Sciatic nerve (tissue), 2 donors: Measurements from ENCODE around the gene SPR. TPM values are rescaled to one million over a fixed set of nuclear protein-coding genes. Genes with fewer than 3 reads are reported as not detected.

ENCODE experiments used
- ATAC-seq: fragments of 200-7000 bp; cut with Tn5 transposase; one replicate; pipeline ENCODE4 v1.9.1; 2020; ENCODE audit warnings: mild to moderate bottlenecking, moderate library complexity
- DNase-seq: peaks from one replicate; pipeline ENCODE4 v3.0.0-alpha.2; 2020; ENCODE audit warnings: low spot score
- intact Hi-C: fragments of 100-400 bp; cut with DNase I; formaldehyde crosslinking; loops from one replicate; pipeline ENCODE4 v1.14.2; 2022
- total RNA-seq: library from RNA; stranded (reverse); fragmentation: NEBNext Ultra II Directional; extraction: Animal tissue kit (Norgen Biotek cat#: 25700); gene quantifications from one replicate; pipeline ENCODE4 v1.2.1, GENCODE V29; 2021
- donor health status: DM: no; HTN: no; CAD: no.
- donor health status: DM: no; HTN: no; CAD: no.

SPR gene
- total RNA-seq, result 14.4 TPM

DNA sequence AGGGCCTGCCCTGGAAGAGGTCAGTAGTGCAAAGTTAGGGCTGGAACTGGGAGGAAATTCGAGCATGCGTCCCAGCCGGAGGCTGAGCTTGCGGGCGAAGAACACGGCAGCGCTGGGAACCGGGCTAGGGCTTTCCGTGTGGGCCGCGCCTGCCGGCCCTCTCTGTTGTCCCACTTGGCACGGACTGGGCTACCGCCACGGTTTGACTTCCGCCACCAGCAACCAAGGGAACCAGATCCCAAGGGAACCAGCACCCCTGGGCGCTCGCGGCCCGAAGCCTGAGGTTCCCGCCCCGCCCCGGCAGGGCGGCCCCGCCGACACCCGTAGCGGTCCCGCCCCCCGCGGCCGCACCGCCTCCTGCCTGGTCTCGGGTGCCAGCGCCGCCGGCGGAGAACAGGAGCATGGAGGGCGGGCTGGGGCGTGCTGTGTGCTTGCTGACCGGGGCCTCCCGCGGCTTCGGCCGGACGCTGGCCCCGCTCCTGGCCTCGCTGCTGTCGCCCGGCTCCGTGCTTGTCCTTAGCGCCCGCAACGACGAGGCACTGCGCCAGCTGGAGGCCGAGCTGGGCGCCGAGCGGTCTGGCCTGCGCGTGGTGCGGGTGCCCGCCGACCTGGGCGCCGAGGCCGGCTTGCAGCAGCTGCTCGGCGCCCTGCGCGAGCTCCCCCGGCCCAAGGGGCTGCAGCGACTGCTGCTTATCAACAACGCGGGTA is at the start of gene SPR:
Gene SPR (plus strand): TSS at position 377 of the 708 bp plus-strand sequence. CDS start 25 bp downstream, at position 402.
- DNase-seq (peak; percentile 83), ATAC-seq (peak; percentile 90)
- intact Hi-C loops, result no loop called here

- DNase-seq (no peak), ATAC-seq (no peak)
- intact Hi-C loops, result no loop called here
These were observed 47.1 kb upstream of the SPR start for GRCh38 chr2:72840066-72840465.

GRCh38 chr2:72841462-72842125 is 45.6 kb upstream of the SPR start:
- ATAC-seq, result no peak
- intact Hi-C loops, result no loop called here
- no peak for DNase-seq

GRCh38 chr2:72843301-72843700 is 43.9 kb upstream of the SPR start:
- DNase-seq, result no peak
- intact Hi-C loops, result no loop called here
- no peak for ATAC-seq

- intact Hi-C loops, result no loop called here
- no peak for ATAC-seq
- no peak for DNase-seq
These were observed 40.8 kb upstream of the SPR start for GRCh38 chr2:72846171-72847095.

GRCh38 chr2:72847534-72848315 is 39.5 kb upstream of the SPR start:
- DNase-seq (no peak), ATAC-seq (no peak)
- intact Hi-C loops, result no loop called here

DNA sequence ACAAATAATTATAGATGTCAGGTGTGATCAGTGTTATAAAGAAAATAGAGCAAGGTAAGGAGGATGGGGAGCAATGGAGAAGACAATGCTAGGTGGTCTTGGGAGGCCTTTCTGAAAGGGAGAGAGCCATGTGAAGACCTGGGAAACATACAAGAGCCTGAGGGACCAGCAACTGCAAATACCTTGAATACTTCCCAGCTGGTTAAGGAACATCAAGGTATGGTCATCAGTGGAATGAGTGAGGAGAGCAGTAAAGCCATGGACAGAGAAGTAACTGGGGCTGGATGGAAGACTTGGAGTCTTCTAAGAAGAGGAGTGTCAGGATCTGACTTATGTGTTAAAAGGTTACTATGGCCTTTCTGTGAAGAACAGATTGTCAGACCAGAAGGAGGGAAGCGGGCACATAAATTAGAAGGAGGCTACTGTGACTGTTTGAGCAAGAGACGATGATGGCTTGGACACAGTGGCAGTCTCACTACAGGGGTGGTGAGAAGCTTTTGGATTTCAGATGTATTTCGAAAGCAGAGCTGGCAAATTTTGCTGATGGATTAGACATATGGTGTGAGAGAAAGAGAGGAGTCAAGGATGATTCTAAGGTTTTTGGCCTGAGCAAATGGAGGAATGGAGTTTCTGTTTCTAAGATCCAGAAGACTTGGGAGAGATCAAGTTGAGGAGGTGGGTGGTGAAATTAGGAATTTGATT is 38.6 kb upstream of the SPR start:
- intact Hi-C loops, result no loop called here
- DNase-seq, result no peak
- ATAC-seq, result no peak

- DNase-seq, result no peak
These were observed 38.1 kb upstream of the SPR start for GRCh38 chr2:72849138-72849462.

GRCh38 chr2:72851333-72851732 is 35.9 kb upstream of the SPR start:
- no peak for DNase-seq
- intact Hi-C loops, result no loop called here
- ATAC-seq, result no peak

More at GRCh38 chr2:72849138-72849462, 38.1 kb upstream of the SPR start:
- intact Hi-C loops, result no loop called here
- no peak for ATAC-seq

DNA sequence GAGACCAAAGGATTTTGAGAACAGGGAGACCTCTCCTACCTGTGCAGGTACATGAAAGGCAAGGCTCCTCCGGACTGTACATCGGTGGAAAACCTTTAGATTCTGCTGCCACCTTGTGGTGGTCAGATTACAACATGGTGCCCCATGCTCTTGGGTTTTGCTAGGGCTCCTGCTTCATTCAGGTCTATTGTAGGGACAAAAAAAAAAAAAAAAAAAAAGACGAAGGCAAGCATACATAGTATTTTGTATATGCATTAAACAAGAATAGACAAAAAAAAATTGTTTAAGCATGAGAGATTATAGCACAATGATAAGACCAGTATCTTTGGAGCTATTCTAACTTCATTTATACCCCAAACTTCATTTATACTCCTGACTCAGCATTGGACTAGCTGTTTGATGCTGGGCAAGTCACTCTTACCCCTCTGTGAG is 27.4 kb upstream of the SPR start:
- DNase-seq, result peak; percentile 64
- intact Hi-C loops, result loop anchor here (5.0 kb wide), 1 partner anchor 93 kb away; no protein-coding TSS in a partner anchor
- ATAC-seq, result peak; percentile 49

GRCh38 chr2:72862239-72862988 is 24.8 kb upstream of the SPR start:
- intact Hi-C loops, result loop anchor here (5.0 kb wide), 1 partner anchor 95 kb away; no protein-coding TSS in a partner anchor
- DNase-seq, result peak; percentile 93
- peak; percentile 98 for ATAC-seq

DNA sequence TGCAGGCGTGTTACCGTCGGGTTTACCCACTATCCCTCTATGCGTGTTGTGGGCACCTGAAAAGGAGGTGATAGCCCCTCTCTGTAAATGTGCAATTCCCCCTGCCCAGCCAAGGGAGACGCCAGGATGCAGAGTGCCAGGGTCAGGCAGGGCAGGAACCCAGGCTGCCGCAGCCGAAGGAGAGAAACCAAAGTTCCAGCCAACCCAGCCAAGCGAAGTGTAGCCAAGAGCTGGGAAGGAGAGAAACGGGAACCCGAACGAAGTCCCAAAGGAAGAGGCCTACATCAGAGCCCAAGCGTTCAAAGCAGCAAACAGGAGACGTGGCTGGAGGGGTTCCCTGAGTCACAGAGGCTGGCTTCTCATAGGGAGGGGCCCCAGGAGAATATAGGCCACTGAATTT is 24.2 kb upstream of the SPR start:
- DNase-seq, result no peak
- intact Hi-C loops, result loop anchor here (5.0 kb wide), 1 partner anchor 96 kb away; no protein-coding TSS in a partner anchor
- ATAC-seq, result no peak

DNA sequence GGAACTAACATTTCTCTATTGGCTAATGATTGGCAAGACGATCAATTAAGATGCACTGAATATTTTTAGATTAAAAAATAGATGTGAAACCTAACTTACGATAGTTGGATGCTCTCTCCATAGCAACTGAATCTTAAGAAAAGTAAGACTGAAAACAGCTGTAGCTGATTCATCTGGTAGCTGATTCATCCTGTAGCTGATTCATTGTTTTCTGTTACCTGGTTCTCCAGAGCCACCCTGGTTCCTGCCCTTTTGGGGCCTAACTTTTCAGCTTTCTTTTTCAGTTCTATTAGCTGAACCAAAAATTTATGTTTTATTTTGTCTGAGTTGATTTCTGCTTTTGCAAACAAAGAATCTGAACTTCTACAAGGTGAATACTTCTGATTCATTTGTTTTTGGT is 22.7 kb upstream of the SPR start:
- DNase-seq, result no peak
- no peak for ATAC-seq
- intact Hi-C loops, result loop anchor here (5.0 kb wide), 1 partner anchor 97 kb away; no protein-coding TSS in a partner anchor

GRCh38 chr2:72871060-72871459 is 16.1 kb upstream of the SPR start:
- ATAC-seq (no peak), DNase-seq (no peak)
- intact Hi-C loops, result no loop called here

DNA sequence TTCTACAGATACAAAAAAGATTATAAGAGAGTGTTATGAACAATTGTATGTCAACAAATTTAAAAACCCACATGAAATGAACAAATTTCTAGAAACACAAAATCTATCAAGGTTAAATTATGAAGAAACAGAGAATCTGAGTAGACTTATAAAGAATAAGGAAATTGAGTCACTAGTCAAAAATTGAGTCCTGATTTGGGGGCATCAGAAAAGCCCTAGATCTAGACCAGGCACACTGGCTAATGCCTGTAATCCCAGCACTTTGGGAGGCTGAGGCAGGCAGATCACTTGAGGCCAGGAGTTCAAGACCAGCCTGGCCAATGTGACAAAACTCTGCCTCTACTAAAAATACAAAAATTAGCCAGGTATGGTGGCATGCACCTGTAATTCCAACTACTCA is 15.3 kb upstream of the SPR start:
- intact Hi-C loops, result no loop called here
- ATAC-seq (no peak), DNase-seq (no peak)

- intact Hi-C loops, result no loop called here
- no peak for ATAC-seq
These were observed 3.7 kb upstream of the SPR start for GRCh38 chr2:72883356-72883962.

DNA sequence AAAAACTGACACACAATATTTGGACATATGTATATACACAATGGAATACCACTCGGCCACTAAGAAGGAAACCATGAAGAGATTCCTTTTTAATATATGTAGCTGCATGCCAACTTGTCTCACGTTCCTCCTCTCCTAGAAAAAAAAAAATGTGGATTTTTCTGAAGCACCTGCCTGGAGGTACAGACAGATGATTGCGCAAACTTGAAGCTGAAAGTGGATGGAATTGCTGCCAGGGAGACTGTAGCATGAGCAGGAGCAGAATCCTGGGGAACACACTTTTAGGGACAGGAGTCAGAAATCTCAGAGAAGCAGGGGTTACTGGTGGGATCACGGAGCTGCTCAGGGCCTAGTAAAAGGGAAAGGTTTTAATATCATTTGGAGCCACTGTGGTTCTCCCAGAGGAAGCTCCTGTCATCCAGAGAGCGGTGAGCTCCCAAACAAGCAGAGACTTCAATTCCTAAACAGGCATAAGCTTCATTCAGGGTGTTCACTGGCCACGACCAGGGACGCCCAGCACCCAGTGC is 640 bp upstream of the SPR start:
- intact Hi-C loops, result no loop called here
- DNase-seq (no peak), ATAC-seq (no peak)

More at GRCh38 chr2:72883356-72883962, 3.7 kb upstream of the SPR start:
- DNase-seq, result no peak
